K562 (cell line): Measurements from ENCODE around the gene NUP205. TPM values are rescaled to one million over a fixed set of nuclear protein-coding genes. Genes with fewer than 3 reads are reported as not detected.
A peak's percentile ranks its signal among the peaks of the same experiment; 100 is the strongest.

Experiments used
- DPF2 ChIP-seq: fragments of 450-650 bp; IDR thresholded peaks from 2 replicates; pipeline ENCODE4 v1.6.1; 2016
- FOSL1 ChIP-seq: fragments of 200-800 bp; sonication (Bioruptor generic); conservative IDR thresholded peaks from 2 replicates; pipeline ENCODE4 v1.6.1; 2016; ENCODE audit warnings: missing genetic modification characterization, missing compliant biosample characterization
- FOXJ3 ChIP-seq: sonication (generic); formaldehyde crosslinking; IDR thresholded peaks from 2 replicates; pipeline ENCODE4 v1.4.0; 2020; ENCODE audit warnings: mild to moderate bottlenecking, missing genetic modification reagents
- HEY1 ChIP-seq: fragments of 250-450 bp; sonication (Bioruptor Pico); IDR thresholded peaks from 2 replicates; pipeline ENCODE4 v1.5.0; 2020; ENCODE audit warnings: mild to moderate bottlenecking, moderate library complexity, borderline replicate concordance
- HNRNPLL ChIP-seq: fragments of 200-400 bp; formaldehyde crosslinking; IDR thresholded peaks from 2 replicates; pipeline ENCODE4 v1.6.1; 2017; ENCODE audit warnings: low read length, low read depth, mild to moderate bottlenecking; ENCODE audit not compliant: poor library complexity, severe bottlenecking
- MYNN ChIP-seq, 2 experiments: sonication (generic); formaldehyde crosslinking in 1 of 2; IDR thresholded peaks; 2 replicates each; pipeline versions ENCODE4 v1.5.0 to v1.6.1; 2016 to 2020; ENCODE audit warnings: antibody characterized with exemption in 1 of 2, missing genetic modification reagents in 1 of 2
- NCOA4 ChIP-seq: fragments of 450-650 bp; IDR thresholded peaks from 2 replicates; pipeline ENCODE4 v1.6.1; 2018; ENCODE audit warnings: mild to moderate bottlenecking; ENCODE audit not compliant: partially characterized antibody
- OTX1 ChIP-seq: fragments of 450-650 bp; formaldehyde crosslinking; IDR thresholded peaks from 2 replicates; pipeline ENCODE4 v1.4.0; 2022; ENCODE audit warnings: mild to moderate bottlenecking
- POLR2A ChIP-seq: fragments of 450-650 bp; conservative IDR thresholded peaks from 2 replicates; pipeline ENCODE4 v1.6.1; 2016
- POLR2AphosphoS5 ChIP-seq: IDR thresholded peaks from 2 replicates; pipeline ENCODE4 v1.6.1; 2011; ENCODE audit warnings: mild to moderate bottlenecking, low read depth, low read length, moderate library complexity; ENCODE audit not compliant: control insufficient read depth, insufficient read depth
- PURB ChIP-seq: sonication (generic); formaldehyde crosslinking; IDR thresholded peaks from 2 replicates; pipeline ENCODE4 v1.9.0; 2021; ENCODE audit warnings: low read depth, mild to moderate bottlenecking, missing genetic modification reagents
- RAD51 ChIP-seq: fragments of 450-650 bp; IDR thresholded peaks from 2 replicates; pipeline ENCODE4 v1.7.1; 2016; ENCODE audit warnings: low read depth, mild to moderate bottlenecking, borderline replicate concordance
- RBM34 ChIP-seq: fragments of 200-400 bp; formaldehyde crosslinking; IDR thresholded peaks from 2 replicates; pipeline ENCODE4 v1.6.1; 2018; ENCODE audit warnings: low read length, borderline replicate concordance; ENCODE audit not compliant: insufficient read depth
- SMAD1 ChIP-seq: fragments of 150-350 bp; IDR thresholded peaks from 2 replicates; pipeline ENCODE4 v1.6.1; 2014; ENCODE audit warnings: low read length, low read depth; ENCODE audit not compliant: partially characterized antibody
- SNRNP70 ChIP-seq: fragments of 200-400 bp; formaldehyde crosslinking; optimal IDR thresholded peaks from 2 replicates; pipeline ENCODE3; 2017; ENCODE audit warnings: low read depth, low read length
- STAT5A ChIP-seq: IDR thresholded peaks from 2 replicates; pipeline ENCODE4 v1.6.1; 2012; ENCODE audit warnings: low read length, inconsistent platforms, borderline replicate concordance
- TGIF2 ChIP-seq: sonication (generic); formaldehyde crosslinking; IDR thresholded peaks from 2 replicates; pipeline ENCODE4 v1.8.1; 2022; ENCODE audit warnings: mild to moderate bottlenecking, missing genetic modification reagents, moderate library complexity
- ZNF77 ChIP-seq: fragments of 250-450 bp; sonication (Bioruptor Pico); IDR thresholded peaks from 2 replicates; pipeline ENCODE4 v1.5.0; 2020
- polyA plus RNA-seq, 8 experiments: library from polyadenylated mRNA; depleted of rRNA in 4 of 8; stranded (reverse) in 5 of 8; unstranded in 3 of 8; fragments of >200 nt; fragmentation: Nextera tagmentation in 2 of 8; fragmentation: Illumina TruSeq in 1 of 8; extraction: Ambion mirVana in 2 of 8; extraction: Trizol in 1 of 8; gene quantifications; 2 replicates each; pipeline versions ENCODE4 v1.2.1 to v1.2.3, GENCODE V29; 2011 to 2014; ENCODE audit warnings: inconsistent platforms in 1 of 8, missing spikeins in 1 of 8
- total RNA-seq, 7 experiments: library from RNA; depleted of rRNA in 6 of 7; stranded (reverse); fragments of >200 nt in 6 of 7; fragmentation: Illumina TruSeq in 2 of 7; extraction: Trizol in 2 of 7; gene quantifications; 2 replicates each; pipeline versions ENCODE4 v1.2.1 to v1.2.3, GENCODE V29; 2011 to 2021; ENCODE audit warnings: low replicate concordance in 1 of 7
- TF ChIP-seq, protein P1 (sequence below): fragments of 450-650 bp; IDR thresholded peaks from 2 replicates; pipeline ENCODE4 v1.6.1; 2016; ENCODE audit warnings: borderline replicate concordance
- TF ChIP-seq, protein P2 (sequence below), 2 experiments: IDR thresholded peaks; 2 replicates each; pipeline ENCODE4 v1.6.1; 2012; ENCODE audit warnings: improper control_type of control experiment in 2 of 2, low read depth in 2 of 2, low read length in 2 of 2, borderline replicate concordance in 1 of 2
- TF ChIP-seq, protein P3 (sequence below): fragments of 250-450 bp; sonication (Bioruptor Pico); IDR thresholded peaks from 2 replicates; pipeline ENCODE4 v1.4.0; 2020; ENCODE audit warnings: mild to moderate bottlenecking
- TF ChIP-seq, protein P4 (sequence below): fragments of 450-650 bp; formaldehyde crosslinking; IDR thresholded peaks from 2 replicates; pipeline ENCODE4 v1.4.0; 2020; ENCODE audit warnings: mild to moderate bottlenecking, mixed read lengths

The NUP205 gene
- total and polyA plus RNA-seq, 9 of the 15 experiments (the other 6 are each of a cell fraction or from before 2014, with no cell fraction given): 101 to 282 (median 193) TPM

DNA sequence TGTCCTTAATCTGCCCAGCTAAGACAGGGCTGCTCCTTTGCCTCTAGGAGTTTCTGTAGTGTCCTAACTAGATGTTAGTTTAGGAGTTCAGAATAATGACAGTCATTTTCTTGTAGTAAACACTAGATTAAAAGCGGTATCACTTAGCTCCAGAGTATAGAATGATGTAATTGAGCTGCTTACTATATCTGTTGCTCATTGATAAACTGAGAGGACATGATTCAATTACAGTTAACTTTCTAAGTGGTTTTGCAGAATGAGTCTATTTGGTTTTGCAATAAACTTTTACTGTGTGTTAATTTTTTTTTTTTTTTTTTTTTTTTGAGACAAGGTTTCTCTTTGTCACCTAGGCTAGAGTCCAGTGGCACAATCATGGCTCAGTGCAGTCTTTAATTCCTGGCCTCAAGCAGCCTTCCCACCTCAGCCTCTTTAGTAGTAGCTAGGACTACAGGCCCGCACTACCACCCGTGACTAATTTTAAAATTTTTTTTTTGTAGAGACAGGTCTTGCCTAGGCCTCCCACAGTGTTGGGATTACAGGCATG lies 106.4 kb downstream of the NUP205 start (continued):
- TF ChIP-seq, protein P1, sequence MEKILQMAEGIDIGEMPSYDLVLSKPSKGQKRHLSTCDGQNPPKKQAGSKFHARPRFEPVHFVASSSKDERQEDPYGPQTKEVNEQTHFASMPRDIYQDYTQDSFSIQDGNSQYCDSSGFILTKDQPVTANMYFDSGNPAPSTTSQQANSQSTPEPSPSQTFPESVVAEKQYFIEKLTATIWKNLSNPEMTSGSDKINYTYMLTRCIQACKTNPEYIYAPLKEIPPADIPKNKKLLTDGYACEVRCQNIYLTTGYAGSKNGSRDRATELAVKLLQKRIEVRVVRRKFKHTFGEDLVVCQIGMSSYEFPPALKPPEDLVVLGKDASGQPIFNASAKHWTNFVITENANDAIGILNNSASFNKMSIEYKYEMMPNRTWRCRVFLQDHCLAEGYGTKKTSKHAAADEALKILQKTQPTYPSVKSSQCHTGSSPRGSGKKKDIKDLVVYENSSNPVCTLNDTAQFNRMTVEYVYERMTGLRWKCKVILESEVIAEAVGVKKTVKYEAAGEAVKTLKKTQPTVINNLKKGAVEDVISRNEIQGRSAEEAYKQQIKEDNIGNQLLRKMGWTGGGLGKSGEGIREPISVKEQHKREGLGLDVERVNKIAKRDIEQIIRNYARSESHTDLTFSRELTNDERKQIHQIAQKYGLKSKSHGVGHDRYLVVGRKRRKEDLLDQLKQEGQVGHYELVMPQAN: no peak
- no peak for TF ChIP-seq ZNF77
- TF ChIP-seq POLR2AphosphoS5: peak; percentile 70; the same call in 1 of the 2 replicates
- no peak for TF ChIP-seq SNRNP70
- TF ChIP-seq, protein P2, sequence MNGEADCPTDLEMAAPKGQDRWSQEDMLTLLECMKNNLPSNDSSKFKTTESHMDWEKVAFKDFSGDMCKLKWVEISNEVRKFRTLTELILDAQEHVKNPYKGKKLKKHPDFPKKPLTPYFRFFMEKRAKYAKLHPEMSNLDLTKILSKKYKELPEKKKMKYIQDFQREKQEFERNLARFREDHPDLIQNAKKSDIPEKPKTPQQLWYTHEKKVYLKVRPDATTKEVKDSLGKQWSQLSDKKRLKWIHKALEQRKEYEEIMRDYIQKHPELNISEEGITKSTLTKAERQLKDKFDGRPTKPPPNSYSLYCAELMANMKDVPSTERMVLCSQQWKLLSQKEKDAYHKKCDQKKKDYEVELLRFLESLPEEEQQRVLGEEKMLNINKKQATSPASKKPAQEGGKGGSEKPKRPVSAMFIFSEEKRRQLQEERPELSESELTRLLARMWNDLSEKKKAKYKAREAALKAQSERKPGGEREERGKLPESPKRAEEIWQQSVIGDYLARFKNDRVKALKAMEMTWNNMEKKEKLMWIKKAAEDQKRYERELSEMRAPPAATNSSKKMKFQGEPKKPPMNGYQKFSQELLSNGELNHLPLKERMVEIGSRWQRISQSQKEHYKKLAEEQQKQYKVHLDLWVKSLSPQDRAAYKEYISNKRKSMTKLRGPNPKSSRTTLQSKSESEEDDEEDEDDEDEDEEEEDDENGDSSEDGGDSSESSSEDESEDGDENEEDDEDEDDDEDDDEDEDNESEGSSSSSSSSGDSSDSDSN (IDR thresholded peaks at IDR 0.05; ENCODE audit: borderline replicate concordance in 1 of 2, low read depth in 2 of 2, low read length in 2 of 2): no peak
- peak; percentile 89 for TF ChIP-seq STAT5A
- peak; percentile 76 for TF ChIP-seq FOSL1
- no peak for TF ChIP-seq MYNN (IDR thresholded peaks at IDR 0.05)
- no peak for TF ChIP-seq MYNN (CRISPR knock-in tag; IDR thresholded peaks at IDR 0.05)
- no peak for TF ChIP-seq RBM34
- peak; percentile 72 for TF ChIP-seq NCOA4
- TF ChIP-seq OTX1: no peak
- TF ChIP-seq SMAD1: no peak
- no peak for TF ChIP-seq HNRNPLL
- TF ChIP-seq RAD51: 0 out of 2 replicates have a peak, but pooled peaks have one; percentile 39
- TF ChIP-seq, protein P3, sequence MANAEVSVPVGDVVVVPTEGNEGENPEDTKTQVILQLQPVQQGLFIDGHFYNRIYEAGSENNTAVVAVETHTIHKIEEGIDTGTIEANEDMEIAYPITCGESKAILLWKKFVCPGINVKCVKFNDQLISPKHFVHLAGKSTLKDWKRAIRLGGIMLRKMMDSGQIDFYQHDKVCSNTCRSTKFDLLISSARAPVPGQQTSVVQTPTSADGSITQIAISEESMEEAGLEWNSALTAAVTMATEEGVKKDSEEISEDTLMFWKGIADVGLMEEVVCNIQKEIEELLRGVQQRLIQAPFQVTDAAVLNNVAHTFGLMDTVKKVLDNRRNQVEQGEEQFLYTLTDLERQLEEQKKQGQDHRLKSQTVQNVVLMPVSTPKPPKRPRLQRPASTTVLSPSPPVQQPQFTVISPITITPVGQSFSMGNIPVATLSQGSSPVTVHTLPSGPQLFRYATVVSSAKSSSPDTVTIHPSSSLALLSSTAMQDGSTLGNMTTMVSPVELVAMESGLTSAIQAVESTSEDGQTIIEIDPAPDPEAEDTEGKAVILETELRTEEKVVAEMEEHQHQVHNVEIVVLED (CRISPR knock-in tag): no peak
- no peak for TF ChIP-seq TGIF2 (CRISPR knock-in tag)
- TF ChIP-seq, protein P4, sequence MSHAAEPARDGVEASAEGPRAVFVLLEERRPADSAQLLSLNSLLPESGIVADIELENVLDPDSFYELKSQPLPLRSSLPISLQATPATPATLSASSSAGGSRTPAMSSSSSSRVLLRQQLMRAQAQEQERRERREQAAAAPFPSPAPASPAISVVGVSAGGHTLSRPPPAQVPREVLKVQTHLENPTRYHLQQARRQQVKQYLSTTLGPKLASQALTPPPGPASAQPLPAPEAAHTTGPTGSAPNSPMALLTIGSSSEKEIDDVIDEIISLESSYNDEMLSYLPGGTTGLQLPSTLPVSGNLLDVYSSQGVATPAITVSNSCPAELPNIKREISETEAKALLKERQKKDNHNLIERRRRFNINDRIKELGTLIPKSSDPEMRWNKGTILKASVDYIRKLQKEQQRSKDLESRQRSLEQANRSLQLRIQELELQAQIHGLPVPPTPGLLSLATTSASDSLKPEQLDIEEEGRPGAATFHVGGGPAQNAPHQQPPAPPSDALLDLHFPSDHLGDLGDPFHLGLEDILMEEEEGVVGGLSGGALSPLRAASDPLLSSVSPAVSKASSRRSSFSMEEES (CRISPR knock-in tag): no peak
- TF ChIP-seq HEY1 (CRISPR knock-in tag): no peak
- no peak for TF ChIP-seq POLR2A
- TF ChIP-seq DPF2: peak; percentile 99
- no peak for TF ChIP-seq FOXJ3 (CRISPR knock-in tag)
- no peak for TF ChIP-seq PURB (CRISPR knock-in tag)
